ENCODE data around the gene LINS1.

Gene LINS1, protein sequence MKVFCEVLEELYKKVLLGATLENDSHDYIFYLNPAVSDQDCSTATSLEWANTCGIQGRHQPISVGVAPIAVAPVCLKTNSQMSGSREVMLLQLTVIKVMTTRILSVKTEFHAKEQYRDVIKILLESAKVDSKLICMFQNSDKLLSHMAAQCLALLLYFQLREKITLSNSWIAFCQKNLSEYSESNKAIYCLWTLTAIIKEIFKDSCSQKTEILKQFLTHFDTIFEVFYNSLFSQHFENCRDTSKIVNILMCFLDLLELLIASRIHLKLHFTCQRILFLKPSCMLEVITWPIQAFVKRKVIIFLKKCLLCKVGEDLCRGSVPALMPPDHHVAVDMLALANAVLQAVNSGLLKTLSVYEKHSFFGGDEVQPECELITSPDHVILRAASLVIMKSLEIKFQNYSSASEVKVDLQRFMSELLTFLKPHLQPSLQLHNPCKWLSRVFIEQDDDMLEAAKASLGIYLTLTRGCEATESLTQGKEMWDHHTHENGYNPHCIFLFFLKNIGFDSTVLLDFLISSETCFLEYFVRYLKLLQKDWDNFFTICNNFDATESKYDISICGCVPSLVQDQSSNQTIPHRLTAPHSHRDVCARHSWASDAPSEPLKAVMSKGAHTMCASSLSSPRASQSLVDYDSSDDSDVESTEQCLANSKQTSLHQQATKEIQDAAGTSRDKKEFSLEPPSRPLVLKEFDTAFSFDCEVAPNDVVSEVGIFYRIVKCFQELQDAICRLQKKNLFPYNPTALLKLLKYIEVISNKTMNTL

DNA sequence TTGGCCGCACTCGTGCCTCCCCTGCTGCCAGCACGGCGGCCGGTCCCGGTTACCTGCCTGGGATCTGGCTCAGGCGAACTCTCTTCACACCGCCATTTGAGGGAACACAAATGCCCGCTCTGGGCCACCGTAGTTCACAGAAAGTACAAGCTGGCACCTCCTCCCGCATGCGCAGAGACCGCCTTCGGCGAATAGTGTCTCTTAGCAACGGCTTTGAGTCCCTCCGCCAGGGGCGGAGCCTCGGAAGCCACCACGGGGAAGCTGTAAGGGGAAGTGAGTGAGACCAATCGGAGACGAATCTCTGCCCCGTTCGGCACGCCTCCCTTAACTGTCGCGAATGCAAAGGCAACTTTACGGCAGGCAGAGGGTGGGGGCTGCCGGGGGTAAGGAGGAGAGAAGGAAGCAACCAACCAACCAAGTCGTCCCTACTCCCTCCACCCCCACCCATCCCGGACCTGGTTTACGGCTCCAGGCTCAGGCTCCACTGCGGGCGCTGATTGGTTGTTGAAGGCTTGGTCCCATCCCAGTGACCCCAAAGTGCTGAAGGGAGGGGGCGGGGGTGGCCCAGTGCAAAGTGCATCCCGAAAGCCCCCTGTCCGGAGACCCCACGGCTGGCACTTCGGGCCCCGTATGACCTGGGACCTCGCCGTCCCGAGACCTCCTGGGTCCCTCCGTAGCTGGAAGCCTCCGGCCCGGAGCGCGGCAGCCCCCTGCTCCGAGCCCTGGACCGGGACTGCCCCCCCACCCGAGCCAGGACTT is at the start of gene LINS1, which contains the start of gene ASB7:
TSS of gene LINS1 (minus strand) at position 121 of the 759 bp plus-strand sequence. CDS start 21,342 bp downstream, outside the sequence.
TSS of gene ASB7 (plus strand) at position 526 of the 759 bp plus-strand sequence. CDS start 9,628 bp downstream, outside the sequence.
- peak; percentile 99 for DNase-seq

DNA sequence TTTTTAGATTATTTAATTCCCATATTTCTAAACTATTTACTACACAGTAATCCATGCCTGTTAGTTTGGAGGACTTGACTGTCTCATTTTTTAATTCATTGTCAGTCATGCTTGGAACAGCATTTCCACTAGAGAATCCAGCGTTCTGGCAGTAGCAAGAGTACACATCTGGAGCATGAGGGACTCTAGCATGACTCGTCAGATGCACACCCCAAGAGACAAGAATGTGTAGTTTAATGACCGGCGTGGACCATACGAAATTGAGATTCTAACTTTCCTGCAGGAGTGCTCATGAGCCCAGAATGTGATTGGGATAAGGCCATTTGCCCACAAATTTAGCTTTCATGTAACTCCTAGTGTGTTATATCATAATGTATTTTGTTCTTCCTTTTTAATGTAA is 49.3 kb upstream of the LINS1 start:
- no peak for DNase-seq

DNA sequence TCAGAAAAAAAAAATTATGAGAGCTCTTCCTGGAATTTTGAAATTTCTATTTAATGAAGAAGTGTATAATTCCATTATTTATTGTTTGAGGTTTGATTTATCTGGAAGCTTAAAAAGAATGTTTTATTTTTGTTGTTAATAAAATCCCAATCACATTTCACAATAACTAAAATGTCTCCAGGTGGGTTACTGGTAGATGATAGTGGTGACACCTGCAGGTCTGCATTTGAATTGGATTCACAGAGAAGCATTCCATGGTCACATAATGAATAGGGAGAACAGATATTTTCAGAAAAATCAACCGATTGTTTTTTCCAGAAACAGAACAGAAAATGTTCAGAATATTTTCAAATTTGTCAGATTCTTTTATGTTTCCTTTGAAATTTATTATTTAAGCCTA is 48.7 kb upstream of the LINS1 start:
- DNase-seq: no peak

DNA sequence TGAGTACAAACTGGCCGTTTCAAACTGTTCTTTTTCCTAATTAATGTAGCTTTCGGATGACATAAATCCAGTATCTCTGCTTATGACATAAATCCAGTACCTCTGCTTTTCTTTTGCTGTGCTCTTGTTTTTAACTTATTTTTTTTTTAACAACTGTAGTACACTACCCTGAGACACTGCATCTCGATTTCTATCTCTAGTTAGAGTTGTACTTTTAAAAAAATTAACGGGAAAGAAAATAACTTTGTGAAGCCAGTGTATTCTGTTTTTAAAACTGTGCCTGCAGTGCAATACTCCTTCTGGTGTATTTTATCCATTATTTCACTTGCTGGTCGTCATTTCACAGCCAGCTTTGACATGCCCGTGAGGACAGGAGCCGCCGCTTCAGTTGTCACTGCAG is 47.0 kb upstream of the LINS1 start:
- no peak for DNase-seq

DNA sequence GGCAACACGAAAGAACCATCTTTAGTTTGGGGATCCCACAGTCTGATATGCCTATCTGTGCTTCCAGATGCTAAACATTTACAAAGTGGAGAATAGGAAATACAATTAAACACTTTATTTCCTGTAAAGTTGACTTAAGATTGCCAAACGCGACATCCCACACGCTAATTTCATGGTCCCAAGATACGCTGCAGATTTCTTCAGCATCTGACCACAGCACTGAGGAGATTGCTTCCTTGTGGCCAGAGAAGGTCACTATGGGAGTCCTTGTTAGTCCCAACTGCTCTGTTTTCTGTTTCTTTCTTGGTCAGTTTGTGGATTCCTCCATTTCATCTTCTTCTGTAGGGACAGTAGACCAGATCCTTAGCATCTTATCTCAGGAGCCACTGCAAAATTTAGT is 43.7 kb upstream of the LINS1 start:
- DNase-seq: no peak

DNA sequence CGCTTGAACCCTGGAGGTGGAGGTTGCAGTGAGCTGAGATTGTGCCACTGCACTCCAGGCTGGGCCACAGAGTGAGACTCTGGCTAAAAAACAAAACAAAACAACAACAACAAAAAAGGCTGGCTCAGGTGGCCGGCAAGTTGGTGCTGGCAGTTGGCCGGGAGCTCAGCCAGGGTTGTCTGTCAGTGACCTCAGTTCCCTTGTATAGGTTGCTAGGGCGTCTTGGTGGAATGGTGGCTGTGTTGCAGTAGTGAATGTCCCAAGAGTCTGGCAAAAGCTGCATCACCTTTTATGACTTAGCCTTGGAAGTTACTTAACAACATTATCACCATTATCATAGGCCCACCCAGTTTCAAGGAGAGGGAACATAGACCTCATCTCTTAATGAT is 41.0 kb upstream of the LINS1 start:
- no peak for DNase-seq

GRCh38 chr15:100642213-100642949 is 40.4 kb upstream of the LINS1 start:
- no peak for DNase-seq

GRCh38 chr15:100638177-100638730 is 36.3 kb upstream of the LINS1 start:
- no peak for DNase-seq

GRCh38 chr15:100635406-100636071 is 33.6 kb upstream of the LINS1 start:
- DNase-seq: no peak

DNA sequence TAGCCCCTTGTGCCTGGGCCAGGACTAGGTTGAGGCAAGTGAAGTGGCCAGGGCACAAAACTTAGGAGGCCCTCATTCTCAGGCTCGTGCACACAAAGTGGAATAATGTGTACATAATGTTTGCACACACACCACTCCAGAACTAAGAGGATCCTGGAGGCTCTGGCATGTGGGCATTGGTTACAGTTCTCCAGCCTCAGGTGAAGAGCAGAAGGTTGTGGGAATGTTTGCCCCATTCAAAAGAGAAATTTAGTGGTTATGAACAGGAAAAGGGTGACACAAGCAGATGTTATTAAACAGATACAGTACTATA is 31.7 kb upstream of the LINS1 start:
- no peak for DNase-seq

- no peak for DNase-seq
Observed at GRCh38 chr15:100631831-100632230, 29.8 kb upstream of the LINS1 start.

- DNase-seq: no peak
Observed at GRCh38 chr15:100628746-100629145, 26.8 kb upstream of the LINS1 start.

DNA sequence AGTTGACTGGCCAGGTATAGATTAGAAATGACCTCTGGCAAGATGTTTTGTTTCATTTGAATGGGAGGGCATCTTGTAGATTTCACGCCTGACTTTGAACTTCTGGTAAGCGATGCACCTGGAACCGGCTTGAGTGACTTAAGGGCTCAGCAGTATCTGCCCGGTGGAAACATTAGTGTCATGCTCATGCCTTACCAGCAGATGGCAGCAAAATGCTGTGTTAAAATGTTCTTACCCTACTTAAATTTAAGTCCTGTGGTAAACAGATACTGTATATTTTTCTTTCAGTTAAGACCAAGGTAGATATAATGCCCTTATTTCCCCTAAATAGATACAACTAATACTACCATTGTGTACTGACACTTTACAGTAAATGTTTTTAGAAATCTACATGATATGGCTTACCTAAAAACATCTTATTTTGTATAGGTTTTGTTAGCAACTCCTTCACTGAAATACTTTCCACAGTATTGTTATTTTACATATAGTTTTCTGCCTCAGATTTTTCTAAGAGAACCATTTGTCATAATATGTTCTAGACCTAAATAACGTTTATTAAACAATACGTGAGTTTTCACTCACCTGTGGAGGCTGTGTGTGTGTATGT is 25.9 kb upstream of the LINS1 start:
- peak; percentile 55 for DNase-seq

DNA sequence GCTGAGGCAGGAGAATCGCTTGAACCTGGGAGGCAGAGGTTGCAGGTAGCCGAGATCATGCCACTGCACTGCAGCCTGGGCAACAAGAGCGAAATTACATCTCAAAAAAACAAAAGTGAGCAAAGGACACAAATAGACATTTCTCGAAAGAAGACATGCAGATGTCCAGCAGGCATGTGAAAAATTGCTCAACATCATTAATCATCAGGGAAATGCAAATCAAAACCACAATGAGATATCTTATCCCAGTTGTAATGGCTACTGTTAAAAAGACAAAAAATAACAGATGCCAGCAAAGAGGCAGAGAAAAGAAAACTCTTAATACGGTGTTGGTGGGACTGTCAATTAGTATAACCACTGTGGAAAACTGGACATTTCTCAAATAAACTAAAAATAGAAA is 21.3 kb upstream of the LINS1 start:
- no peak for DNase-seq

GRCh38 chr15:100616700-100617099 is 14.7 kb upstream of the LINS1 start:
- DNase-seq: no peak

GRCh38 chr15:100615801-100616200 is 13.8 kb upstream of the LINS1 start:
- no peak for DNase-seq

DNA sequence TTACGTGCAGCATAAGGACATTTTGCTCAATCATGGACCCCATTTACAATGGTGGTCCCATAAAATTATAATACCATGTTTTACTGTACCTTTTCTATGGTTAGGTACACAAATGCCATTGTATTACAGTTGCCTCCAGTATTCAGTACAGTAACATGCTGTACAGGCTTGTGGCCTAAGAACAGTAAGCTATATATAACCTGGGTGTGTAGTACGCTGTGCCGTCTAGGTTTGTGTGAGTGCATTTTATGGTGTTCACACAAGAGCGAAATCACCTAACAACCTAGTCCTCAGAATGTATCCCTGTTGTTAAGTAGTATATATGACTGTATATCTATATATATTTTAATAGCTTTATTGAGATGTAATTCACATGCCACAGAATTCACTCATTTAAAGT is 12.9 kb upstream of the LINS1 start:
- DNase-seq: no peak

- no peak for DNase-seq
Observed at GRCh38 chr15:100614336-100614735, 12.4 kb upstream of the LINS1 start.

- no peak for DNase-seq
Observed at GRCh38 chr15:100613208-100613607, 11.2 kb upstream of the LINS1 start.

DNA sequence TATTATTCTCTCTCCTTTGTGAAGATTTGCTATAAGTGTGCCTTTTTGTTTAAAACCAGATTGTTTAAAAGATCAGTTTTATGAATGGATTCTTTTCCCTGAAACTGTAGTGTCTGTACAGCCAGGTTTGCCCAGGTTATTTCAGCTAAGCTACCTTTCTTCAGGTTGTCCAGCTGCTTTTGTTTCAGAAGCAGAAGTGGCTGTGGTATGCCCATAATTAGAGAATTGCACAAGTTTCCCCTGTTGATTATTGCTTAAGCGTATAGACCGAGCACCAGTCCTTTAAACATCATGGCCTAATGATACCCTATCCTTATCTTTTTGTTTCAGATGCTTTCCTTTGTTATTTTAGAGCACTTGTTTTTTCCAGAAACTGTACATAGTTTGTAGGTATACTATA is 10.6 kb upstream of the LINS1 start:
- no peak for DNase-seq

DNA sequence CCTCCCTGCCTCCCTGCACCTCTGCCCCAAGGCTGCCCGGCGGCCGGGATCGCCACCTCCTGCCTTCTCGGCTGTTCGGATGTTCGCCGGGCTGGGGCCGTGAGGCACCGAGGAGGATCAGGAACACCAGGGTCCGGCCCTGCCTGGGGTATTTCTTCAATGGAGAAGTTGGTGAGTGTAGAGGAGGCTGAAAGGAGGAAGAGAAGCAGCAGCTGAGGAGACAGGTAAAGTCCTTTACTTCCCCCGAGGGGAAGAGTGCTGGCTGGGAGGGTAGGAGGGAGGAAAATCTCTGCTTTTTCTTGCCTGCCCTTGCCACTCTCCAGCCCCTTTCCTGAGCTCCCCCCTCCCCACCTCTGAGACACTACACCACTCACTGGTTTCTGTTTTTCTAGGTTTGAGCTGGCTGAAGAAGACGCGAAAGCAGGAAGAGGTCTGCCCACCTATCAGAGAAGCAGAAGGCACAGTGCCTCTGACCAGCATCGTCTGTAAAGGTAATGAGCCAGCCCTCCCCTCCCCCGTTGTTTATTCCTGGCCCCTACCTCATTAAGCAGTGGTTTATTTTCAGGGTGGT is 924 bp upstream of the LINS1 start:
- DNase-seq: no peak
